Activated CD8-positive, alpha-beta memory T cell treated with anti-CD3 and anti-CD28 coated beads for 1 hour (primary cell): ENCODE measurements around the gene DAPK1.

ENCODE experiments used
- DNase-seq, 2 donors: peaks; one replicate each; pipeline ENCODE4 v3.0.0-alpha.2; 2020; ENCODE audit warnings: low read depth in 1 of 2; ENCODE audit errors: extremely low read depth in 1 of 2

The DAPK1 gene

DNA sequence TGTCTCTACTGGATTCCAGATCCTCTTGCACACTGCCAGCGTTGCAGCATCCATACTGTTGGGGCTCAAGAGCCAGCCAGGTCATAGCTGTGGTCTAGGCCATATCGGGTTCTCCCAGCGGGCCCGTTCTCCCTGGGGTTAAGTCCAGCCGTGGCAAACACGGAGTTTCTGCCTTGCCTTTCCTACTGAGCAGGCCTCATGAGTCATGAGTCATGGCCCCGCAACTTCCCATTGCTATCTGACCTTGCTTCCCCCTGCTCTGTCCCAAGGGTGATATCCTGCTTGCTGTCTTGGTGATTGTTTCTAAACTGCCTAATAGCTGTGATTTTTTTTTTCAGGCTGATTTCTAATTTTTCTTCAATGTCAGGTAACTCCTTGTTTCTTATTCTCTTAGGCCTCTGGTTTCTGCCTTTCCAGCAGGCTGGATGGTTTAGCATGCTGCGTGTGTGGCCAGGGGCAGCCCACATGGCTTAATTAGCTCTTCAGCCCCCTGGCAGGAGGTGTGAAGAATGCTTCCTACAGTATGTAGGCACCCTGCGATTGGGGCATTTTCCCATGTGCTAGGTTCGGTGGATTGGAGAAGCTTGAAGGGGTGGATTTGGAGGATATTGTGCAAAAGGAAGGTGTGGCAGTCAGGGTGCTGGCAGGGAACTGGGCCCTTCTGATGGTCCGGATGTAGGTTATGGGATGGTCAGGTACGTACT lies 18.7 kb downstream of the DAPK1 start:
- no peak for DNase-seq

DNA sequence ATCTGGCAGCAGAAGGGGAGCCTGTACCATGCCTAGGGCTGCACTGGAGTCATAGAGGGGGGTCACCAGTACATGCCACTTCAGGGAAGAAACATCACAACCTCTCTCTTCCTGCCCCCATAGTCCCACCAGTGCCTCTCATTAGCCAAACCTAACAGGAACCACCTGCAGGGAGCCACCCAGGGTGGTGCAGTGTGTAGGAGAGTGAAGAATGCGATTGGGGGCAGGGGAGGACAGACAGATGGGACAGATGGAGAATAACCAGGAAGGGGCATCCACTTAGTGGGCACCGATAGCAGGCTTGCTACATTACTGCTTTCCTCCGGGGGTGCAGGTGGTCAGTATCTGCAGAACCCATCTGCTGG lies 19.2 kb downstream of the DAPK1 start:
- no peak for DNase-seq

DNA sequence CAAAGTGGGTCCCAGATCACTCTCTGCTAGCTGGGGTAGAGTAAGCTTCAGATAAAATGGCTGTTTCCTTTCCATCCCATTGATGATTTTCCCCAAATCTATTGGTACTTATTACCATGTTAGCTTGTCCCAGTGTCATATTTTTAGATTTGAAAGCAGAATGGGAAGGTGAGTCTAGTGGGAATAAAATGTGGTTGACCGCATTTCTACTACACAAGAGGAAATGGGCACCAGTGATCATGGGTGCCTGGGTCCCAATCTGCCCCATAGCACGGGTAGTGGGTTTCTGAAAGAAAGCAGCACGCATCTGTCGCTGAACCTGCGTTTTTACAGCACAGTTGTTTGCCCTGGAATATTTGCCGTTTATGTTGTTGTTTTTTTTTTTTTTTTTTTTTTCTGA lies 20.1 kb downstream of the DAPK1 start:
- no peak for DNase-seq

DNA sequence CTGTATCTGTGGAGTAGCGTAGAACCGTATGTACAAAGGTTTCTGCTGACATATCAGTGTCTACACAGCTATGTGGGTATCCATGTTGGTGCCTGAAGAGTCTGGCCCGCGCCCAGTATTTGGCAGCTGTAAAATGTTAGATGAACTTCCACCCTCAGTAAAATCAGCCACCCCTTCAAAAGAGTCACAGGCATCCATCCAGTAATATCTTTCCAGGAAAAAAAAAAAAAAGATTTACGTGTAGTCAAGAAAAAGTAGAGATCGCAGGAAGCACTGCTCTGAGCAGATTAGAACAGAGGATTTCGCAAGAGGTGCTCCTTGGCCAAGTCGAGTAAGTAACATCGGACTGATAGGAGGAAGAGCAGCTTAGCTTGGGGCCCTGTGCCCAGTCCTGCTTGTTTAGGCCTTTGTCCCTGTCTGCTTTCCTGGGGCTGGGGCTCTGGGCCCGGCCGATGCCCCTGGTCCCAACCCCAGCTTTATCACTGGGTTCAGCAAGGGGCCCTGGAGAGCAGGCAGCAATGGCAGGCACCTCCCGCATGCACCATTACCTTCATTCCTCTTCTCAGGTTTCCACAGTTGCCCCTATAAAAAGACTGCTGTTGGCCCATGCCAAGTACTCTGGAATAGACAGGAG lies 21.2 kb downstream of the DAPK1 start:
- DNase-seq = no peak

DNA sequence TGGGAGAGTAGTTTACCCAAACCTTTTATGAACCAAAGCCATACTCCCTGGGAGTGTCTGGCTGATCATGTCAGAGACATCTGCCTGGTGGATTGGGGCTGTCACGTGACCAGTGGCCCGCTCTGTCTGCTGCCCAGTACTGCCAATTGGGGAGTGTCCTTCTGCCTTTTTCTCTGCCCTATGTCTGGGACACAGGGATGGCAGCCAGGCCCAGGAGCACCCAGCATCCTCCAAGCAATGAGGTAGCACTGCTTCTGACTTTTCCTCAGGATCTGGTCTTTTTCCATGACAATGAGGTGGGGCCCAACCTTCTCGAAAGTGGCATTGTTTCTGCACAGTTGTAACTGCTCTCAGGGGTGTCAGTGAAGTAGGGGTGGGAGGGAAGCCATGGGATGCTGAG lies 21.8 kb downstream of the DAPK1 start:
- DNase-seq = no peak

DNA sequence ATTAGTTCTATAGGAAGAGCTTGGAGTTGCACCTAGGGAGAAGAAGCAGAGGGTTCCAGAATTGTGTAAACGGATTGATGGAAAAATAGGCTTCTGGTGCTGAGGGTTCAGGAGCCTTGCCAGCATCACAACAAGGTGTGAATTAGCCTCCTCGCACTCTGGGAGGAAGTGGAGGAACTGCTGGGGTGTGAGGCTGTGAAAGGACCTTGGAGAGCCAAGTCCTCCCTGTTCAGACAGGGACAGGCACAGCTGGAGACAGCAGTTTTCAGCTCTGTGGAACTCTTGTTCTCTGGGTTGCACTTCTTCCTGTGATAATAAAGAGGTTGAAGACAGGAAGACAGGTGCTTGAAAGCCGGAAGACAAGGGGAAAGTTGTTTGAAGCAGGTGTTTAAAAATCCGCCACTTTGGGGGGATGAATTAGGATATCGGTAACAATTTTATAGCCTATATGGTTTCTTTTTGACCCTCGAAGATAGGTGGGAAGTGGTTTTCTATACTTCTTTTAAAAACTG lies 22.6 kb downstream of the DAPK1 start:
- DNase-seq = no peak

DNA sequence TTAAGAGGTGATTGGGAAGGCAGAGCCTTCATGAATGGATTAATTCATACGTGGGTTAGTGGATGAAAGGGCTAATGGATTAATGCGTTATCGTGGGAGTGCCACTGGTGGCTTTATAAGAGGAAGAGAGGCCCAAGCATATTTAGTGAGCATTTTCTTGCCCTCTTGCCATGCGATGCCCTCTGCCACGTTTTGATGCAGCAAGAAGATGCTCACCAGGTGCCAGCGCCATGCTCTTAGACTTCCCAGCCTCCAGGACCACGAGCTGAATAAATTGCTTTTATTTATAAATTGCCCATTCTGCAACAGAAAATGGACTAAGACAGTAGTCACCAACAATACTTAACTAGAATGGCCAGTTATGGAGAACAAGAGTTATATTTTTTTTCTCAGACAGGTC lies 24.2 kb downstream of the DAPK1 start:
- no peak for DNase-seq

DNA sequence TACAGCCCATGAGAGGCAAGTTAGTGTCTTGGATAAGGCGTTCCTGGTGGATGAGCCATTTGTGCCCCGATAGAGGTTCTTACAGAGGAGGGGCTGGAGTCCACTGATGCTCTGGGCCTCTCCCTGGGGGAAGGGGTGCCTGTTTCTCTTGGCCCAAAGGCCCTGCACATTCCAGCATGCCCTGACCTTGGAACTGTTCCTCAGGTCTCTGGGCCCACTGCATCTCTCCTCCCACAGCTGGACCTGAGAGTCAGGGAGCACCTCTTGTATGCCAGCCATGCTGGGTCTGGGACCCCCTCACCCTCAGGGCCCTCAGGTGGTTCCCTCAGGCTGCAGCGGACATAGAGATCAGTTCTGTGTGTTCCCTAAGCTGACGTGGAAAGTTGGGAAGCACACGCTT lies 26.4 kb downstream of the DAPK1 start:
- DNase-seq = no peak

DNA sequence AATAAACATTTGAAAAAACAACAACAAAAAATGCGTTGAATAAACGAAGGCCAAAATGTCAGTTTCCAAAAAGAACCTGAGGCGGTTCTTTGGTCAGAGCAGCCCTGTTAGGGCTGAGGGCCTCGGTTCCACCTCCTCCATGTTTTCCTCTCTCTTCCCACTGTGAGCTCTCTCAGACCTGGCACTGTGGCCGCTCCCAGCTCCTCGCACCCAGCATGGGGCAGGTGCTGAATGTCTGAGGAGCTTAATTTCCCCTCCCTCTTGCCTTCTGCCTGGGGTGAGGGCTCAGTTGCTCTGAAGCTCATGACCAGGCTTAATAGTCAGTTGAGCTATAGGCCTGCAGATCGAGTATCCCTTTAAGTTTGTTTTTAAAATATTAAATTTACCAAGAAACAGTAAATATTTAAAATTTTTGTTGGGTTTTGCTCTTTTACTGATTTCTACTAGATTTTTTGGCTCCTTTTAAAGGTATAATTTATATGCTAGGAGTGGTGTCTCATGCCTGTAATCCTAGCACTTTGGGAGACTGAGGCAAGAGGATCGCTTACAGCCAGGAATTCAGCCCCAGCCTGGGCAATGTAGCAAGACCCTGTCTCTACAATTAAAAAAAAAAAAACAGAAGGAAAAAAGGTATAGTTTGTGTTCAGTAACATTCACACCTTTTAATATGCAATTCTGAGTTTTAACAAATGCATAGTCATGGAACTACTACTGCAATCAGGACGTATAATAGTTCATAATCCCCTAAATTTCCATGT lies 28.1 kb downstream of the DAPK1 start:
- no peak for DNase-seq

DNA sequence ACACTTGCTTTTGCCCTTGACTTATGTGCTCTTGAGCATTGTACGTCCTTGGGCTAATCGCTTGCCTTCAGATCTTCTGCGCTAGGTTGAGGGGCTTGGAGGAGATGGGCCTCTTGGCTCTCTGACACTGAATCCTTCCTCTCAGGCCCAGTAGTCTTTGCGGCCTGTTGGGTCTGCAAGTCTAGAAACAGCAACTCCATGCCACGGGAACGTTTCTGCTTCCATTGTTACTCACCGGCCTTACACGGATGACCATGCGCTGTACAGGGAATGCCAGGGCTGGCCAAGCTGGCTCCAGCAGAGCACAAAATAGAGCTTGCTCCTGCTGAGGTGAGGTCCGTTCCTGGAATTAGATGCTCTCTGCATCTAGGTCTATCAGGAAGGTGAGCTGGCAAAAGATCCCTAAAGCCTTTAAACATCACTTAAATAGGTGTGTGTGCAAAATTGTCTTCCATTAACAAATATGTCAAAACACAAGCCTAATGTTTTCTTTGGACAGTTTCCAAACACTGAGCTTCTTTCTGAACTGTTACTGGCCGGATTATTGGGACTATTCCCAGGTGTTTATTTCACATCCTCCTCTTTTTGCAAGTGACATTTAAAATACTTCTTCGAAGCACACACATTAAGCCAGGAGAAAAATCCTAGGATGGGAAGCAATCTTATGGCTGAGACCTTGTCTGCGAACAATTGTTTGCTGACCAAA lies 29.7 kb downstream of the DAPK1 start:
- DNase-seq = no peak

DNA sequence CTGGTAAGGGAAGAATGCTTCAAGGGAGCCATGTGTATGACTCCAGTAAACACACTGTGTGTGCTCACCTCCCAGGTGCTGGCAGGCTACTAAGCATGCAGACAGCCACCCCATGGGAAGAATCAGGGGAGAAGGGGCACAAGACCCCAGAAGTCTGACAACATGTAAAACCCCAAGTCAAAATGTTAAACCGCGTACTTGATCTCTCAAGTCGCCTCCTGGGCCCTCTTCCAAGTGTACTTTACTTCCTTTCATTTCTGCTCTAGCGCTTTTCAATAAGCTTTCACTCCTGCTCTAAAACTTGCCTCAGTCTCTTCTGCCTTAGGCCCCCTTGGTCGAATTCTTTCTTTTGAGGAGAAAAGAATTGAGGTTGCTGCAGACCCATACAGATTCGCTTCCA lies 31.3 kb downstream of the DAPK1 start:
- DNase-seq = no peak

DNA sequence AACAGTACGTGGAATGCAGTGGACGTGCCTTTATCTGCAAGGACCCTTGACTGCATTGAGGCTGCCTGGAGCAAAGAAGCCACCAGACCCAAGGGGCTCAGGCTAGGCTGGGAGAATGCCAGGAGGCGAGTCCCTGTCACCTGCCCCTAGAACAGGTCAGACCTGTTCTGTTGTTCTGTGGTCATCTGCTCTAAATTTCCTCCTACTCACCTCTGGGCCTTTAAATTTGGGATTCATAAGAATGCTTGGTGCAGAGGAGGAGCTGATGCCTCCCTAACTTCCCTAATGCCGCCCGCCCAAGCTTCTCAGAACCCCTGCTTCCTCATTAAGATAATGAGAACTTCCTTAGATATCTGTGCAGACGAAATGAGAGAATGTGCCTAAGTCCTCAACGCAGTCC lies 32.0 kb downstream of the DAPK1 start:
- no peak for DNase-seq

DNA sequence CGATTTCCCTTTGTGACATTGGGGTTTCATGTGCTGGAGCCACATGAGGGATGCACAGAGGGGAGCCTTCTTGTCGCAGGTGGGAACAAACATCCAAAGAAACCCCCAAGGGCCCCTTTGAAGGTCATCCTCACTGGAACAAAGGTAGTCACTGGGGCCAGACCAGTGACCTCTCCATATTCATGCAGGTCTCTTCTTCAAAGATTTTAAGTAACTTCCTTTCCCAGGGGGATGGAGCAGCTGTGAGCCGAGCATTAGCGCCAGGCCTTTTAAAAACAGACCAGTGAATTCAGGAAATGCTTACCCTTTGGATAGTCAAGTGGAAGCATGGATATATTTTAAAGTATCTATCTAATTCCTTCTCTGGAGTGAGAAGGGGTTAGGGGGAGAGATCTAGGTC lies 33.0 kb downstream of the DAPK1 start:
- no peak for DNase-seq

DNA sequence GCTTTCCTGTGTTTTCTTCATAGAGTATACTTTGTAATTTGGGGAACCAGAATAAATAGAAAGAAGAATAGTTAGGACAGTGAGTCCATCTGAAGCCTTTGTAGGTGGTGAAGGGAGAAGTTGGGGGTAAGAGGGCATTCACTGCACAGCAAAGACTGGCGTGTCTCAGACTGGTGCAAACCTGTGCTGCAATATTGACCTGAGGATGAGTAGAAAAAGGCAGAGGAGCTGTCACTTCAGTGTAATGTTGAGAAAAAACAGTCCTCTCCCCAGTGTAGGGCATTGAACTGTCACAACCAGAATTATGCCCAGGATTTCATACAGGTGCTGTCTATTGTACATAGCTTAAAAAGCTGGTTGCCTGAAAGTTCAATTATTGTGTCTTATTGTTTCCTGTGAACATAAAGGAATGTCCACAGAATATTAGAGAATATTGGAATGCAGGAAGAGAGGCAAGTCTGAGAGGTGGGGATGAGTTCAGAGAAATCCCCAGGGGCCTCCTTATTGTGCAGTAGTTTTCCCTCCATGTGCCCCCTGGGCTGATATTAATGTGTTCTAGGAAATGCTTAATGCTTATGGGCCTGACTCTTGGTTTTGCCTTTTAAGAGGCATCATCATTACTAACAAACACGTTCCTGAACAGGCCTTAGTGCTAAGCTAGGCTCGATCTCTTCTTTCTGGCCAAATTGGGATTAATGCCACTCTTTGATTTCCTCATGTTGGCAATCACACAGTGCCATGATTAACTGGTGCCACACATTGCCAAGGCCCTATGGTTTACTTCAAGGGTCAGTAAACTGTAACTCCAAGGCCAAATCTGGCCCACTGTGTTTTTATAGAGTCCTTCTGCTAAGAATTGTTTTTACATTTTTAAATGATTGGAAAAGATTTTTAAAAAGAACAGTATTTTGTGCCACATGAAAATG lies 34.0 kb downstream of the DAPK1 start:
- no peak for DNase-seq

DNA sequence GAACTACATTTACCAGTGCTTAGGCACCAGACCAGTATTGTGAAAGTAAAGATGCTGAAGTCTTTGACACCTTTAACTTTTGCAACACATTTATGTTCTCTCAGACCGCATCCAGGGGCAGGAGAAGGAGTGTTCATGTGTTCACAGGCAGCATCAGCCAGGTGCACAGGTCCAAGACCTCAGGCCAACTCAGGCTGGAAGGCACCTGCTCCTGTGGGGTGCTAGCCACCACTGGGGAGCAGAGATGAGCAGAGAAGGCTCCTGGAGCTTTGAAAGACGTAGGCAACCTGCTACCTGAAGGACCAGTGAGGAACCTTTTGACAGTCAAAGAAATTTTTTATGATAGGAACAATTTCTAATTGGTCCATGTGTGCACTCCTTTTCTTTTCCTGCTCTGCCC lies 35.6 kb downstream of the DAPK1 start:
- no peak for DNase-seq

DNA sequence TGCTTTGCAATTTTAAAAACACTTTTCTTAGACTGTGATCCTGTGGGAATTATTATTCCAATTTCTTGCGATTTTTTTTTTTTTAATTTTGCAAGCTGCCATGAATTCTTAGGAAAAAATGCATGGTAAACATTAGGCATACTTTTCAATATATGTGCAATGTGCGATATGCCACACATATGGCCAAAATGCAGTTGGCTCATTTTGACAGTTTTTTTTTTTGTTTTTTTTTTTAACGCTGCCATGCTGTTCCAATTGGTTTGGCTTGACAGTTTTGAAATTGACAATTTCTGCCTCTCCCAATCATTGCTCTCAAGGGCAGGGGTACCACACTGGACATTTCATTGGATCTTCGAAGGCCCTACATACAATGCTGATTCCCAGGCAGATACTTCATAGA lies 36.4 kb downstream of the DAPK1 start:
- DNase-seq = no peak

DNA sequence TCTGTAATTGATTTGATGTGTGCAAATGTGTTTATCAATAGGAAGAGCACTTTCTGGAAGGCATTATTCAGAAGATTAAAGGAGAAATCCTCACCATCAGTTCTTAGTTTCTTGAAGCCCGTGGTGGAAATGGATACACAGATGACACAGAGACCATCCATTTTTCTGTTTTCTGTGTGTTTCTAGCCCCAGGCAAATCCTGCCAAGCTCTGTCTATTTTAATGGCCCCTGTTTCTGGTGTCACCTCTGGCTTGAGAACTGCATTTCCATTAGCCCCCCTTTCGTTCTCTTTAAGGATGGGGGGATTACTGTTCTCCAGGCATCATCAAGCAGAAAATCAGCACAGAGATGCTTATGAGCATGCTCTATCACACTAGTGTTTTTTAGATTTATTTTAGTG lies 37.3 kb downstream of the DAPK1 start:
- DNase-seq = no peak

DNA sequence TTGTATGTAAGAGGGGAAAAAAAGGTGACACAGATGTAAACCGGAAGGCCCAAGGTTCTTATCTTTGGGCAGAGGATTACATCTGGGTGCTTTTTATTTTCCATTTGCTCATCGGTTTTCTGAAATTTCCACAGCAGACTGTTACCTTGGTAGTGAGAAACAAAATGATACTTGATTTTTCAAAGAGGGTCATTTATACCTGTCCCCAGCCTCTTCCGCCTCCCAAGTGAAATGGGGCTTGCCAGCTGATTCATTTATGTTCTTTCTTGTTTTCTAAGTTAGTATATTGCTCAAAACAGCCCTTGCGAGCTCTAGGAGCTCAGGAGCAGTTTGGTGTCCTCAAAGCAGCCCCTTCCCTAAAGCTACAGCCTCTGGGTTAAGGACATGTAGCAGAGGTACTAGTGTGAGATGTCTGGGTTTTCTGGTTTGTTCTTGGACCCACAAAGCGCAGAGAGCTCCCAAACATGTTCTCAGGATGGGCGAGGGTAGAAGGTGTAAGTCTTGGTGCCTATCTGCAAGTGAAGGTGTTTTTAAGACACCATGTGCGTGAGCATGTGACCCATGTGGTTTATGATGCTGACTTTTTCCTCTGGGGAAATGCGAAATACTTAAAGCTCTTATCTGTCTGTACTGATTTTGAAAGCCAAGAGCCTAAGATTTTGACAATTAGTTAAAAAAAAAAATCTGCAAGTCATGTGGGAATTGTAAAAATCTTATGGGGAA lies 38.3 kb downstream of the DAPK1 start:
- no peak for DNase-seq

DNA sequence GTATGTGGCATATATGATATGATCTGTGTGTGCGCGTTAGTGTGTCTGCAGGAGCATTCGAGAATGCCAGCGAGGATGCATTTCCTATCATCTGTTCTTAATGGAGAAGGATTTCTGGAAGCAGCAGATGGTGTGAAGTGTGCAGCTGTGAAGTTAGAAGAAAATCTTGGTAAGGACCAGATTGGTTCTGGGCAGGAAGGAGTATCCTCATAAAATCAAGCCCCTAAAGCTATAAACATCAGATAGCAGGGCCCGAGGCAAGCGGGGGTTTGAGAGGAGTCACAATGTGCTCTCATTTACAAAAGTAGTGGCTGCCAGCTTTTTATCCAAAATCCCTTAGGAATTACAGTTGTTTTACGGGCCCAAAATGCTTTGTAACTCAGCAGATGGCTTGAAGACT lies 40.0 kb downstream of the DAPK1 start:
- no peak for DNase-seq
